Right ventricle myocardium inferior (tissue), 1 donor: ENCODE data around the gene KRTAP12-2. TPM values are rescaled to one million over a fixed set of nuclear protein-coding genes. Genes with fewer than 3 reads are reported as not detected.

Experiments
- ATAC-seq: fragments of 200-7000 bp; cut with Tn5 transposase; one replicate; pipeline ENCODE4 v1.9.1; 2020; ENCODE audit warnings: mild to moderate bottlenecking, moderate library complexity
- DNase-seq: peaks from one replicate; pipeline ENCODE4 v3.0.0; 2021; ENCODE audit errors: missing footprints
- intact Hi-C: fragments of 100-400 bp; cut with DNase I; formaldehyde crosslinking; loops from one replicate; pipeline ENCODE4 v1.11.0; 2022
- total RNA-seq: library from RNA; stranded (reverse); fragmentation: NEBNext Ultra II Directional; extraction: Animal tissue kit (Norgen Biotek cat#: 25700); gene quantifications from one replicate; pipeline ENCODE4 v1.2.1, GENCODE V29; 2021
- donor health status: DM: no; HTN: yes; CAD: no; lungs with severe emphysema.

KRTAP12-2 gene
- total RNA-seq, 1 donor from 2014 or later: not detected

- intact Hi-C loops: loop anchor here (10.0 kb wide), 1 partner anchor 128 kb away; no protein-coding TSS in a partner anchor
- DNase-seq (no peak), ATAC-seq (no peak)
These were observed 50.2 kb downstream of the KRTAP12-2 start for GRCh38 chr21:44616591-44616926.

Other genes starting within 250 kb of the KRTAP12-2 start
- 3.3 TPM for gene LRRC3, start 211.4 kb downstream of the KRTAP12-2 start, total RNA-seq
- not detected for gene KRTAP10-1, start 126.7 kb downstream of the KRTAP12-2 start, total RNA-seq
- gene KRTAP10-2, start 115.4 kb downstream of the KRTAP12-2 start, total RNA-seq: not detected
- not detected for gene KRTAP10-3, start 108.1 kb downstream of the KRTAP12-2 start, total RNA-seq
- gene KRTAP10-4, start 93.2 kb downstream of the KRTAP12-2 start, total RNA-seq: not detected
- not detected for gene KRTAP10-5, start 86.3 kb downstream of the KRTAP12-2 start, total RNA-seq
- gene KRTAP10-6, start 74.4 kb downstream of the KRTAP12-2 start, total RNA-seq: not detected
- not detected for gene KRTAP10-7, start 66.3 kb downstream of the KRTAP12-2 start, total RNA-seq
- gene KRTAP10-8, start 54.8 kb downstream of the KRTAP12-2 start, total RNA-seq: not detected
- not detected for gene KRTAP10-9, start 39.8 kb downstream of the KRTAP12-2 start, total RNA-seq
- gene KRTAP10-10, start 29.6 kb downstream of the KRTAP12-2 start, total RNA-seq: not detected
- gene KRTAP10-11, start 20.5 kb downstream of the KRTAP12-2 start, total RNA-seq: not detected
- not detected for gene KRTAP12-4, start 12.3 kb downstream of the KRTAP12-2 start, total RNA-seq
- not detected for gene KRTAP12-3, start 9.0 kb downstream of the KRTAP12-2 start, total RNA-seq
- not detected for gene KRTAP12-1, start 15.2 kb upstream of the KRTAP12-2 start, total RNA-seq
- gene KRTAP10-12, start 30.2 kb upstream of the KRTAP12-2 start, total RNA-seq: not detected
- 0.65 TPM for gene TSPEAR, start 44.6 kb upstream of the KRTAP12-2 start, total RNA-seq
- gene UBE2G2, start 134.9 kb upstream of the KRTAP12-2 start, total RNA-seq: 66.6 TPM
- 73.9 TPM for gene SUMO3, start 151.1 kb upstream of the KRTAP12-2 start, total RNA-seq
- 160 TPM for gene PTTG1IP, start 206.8 kb upstream of the KRTAP12-2 start, total RNA-seq